OCI-M2 (cell line): ENCODE results near the gene CFAP74.

Experiments
- DNase-seq: peaks from one replicate; lab custom pipeline; 2025; ENCODE audit not compliant: unreplicated experiment; lab: John Stamatoyannopoulos, UW

The CFAP74 gene

GRCh38 chr1:1929102-1929638, 74.4 kb downstream of the CFAP74 start:
- DNase-seq, result no peak

- DNase-seq, result no peak
Observed at GRCh38 chr1:1928231-1929101, 75.1 kb downstream of the CFAP74 start.

GRCh38 chr1:1927751-1928150, 75.8 kb downstream of the CFAP74 start:
- no peak for DNase-seq

- no peak for DNase-seq
Observed at GRCh38 chr1:1926886-1927660, 76.5 kb downstream of the CFAP74 start.

- no peak for DNase-seq
Observed at GRCh38 chr1:1926346-1926811, 77.2 kb downstream of the CFAP74 start.

GRCh38 chr1:1925437-1926345, 77.9 kb downstream of the CFAP74 start:
- no peak for DNase-seq

GRCh38 chr1:1924849-1925248, 78.7 kb downstream of the CFAP74 start:
- DNase-seq, result no peak

- DNase-seq, result no peak
Observed at GRCh38 chr1:1924386-1924785, 79.2 kb downstream of the CFAP74 start.

DNA sequence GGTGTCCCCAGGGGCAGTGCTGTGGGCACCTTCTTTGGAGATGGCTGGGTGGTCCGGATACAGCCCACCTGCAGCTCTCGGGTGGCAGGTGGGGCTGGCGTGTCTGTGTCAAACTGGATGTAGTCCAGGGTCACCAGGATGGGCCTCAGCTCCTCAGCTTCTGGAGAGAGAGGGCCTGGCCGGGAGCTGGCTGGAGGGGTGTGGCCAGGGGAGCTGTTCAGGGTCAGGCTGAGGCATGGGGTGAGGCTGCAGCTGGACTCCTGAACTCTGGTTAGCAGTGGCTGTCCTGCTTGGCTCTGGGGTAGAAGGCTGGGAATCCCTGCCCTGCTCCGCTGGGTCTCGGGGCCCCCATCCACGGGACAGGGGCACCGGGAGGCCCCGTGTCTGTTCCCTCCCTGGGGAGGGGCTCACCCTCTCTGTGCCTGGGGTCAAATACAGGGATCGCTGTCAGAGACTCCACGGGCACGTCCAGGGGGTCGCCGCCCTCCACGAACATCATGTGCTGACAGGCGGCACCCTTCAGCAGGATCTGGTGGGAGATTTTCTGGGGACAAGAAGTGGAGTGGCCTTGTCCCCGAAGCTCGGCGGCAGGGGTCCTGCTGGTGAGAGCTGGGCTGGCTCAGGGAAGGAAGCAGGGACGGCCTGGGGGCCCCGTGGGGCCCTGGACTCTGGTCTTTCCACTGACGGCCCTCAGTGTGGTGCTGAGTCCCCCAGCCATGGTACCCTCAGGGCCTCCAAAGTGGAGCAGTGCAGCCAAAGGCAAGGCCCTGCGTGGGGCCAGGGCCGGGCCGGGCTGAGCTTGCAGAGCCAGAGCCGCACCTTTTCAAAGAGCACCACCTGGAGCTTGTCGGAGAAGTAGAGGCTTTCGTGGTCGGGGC, 80.4 kb downstream of the CFAP74 start:
- no peak for DNase-seq

DNA sequence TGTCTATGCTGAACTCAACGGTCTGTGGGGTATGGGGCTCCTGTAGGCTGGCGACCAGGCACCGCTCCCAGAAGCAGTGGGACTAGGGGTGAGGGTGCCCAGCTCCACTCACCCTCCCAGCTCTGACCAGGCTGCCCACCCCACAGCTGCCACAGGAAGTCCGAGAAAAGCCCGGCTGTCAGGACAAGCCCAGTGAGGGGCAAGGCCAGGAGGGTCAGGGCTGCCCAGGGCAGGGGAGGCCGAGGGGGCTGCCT, 81.0 kb downstream of the CFAP74 start:
- DNase-seq, result no peak

- DNase-seq, result no peak
Observed at GRCh38 chr1:1921901-1922701, 81.5 kb downstream of the CFAP74 start.

- no peak for DNase-seq
Observed at GRCh38 chr1:1921459-1921862, 82.1 kb downstream of the CFAP74 start.

- no peak for DNase-seq
Observed at GRCh38 chr1:1920608-1921458, 82.8 kb downstream of the CFAP74 start.

GRCh38 chr1:1920057-1920607, 83.5 kb downstream of the CFAP74 start:
- DNase-seq, result no peak

DNA sequence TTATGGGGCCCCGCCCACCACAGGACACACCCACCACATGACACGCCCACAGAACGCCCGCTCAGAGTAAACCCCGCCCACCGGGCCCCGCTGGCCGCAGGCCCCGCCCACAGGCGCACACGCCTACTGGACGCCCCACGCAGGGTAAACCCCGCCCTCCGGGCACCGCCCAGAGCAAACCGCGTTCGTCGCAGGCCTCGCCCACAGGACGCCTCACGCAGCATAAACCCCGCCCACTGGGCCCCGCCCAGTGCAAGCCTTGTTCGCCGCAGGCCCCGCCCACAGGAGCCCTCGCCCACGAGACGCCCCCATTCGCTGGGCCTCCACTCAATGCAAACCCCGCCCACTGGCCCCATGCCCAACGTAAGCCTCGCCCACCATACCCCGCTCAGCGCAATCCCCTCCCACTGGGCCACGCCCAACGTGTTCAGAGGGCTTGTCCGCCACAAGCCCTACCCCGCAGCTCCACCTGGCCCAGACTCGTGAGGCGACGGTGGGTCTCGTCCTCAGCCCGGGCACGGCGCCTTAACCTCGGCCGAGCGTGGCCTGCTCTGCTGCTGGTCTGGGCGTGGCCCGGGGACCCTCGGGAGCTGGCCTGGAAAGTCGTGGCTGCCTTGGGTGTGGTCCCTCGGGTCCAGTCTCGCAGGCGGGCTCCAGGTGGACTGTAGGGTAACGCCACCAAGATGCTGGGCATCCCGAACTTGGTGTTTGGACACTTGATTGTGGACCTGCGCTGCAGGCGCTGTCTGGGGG, 84.1 kb downstream of the CFAP74 start:
- peak; percentile 87 for DNase-seq

DNA sequence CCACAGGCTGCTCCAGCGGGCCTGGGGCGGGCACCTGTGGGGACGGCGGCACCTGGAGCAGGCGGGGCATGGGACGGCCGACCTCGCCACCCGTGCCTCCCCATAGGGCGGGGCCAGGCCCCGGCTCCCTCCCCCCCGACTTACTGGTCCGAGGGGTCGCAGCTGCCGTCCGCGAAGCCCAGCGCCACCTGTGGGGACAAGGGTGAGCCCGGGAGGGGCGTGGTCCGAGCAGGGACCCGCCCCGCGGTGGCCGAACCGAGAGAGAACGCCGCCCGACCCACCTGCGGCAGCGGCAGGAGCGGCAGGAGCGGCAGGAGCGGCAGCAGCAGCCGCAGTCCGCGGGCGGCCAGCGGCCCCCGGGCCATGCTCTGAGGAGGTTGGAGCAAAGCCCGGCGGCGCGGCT, 84.7 kb downstream of the CFAP74 start, which contains the start of gene TMEM52:
Gene TMEM52 (minus strand): TSS at position 379 of the 403 bp plus-strand sequence. CDS start 14 bp downstream, at position 365.
- DNase-seq, result no peak
